Cardiac muscle cell (in vitro differentiated cells and primary cell): Measurements from ENCODE around the gene PCDH15. TPM values are rescaled to one million over a fixed set of nuclear protein-coding genes. Genes with fewer than 3 reads are reported as not detected.

ENCODE experiments used
- DNase-seq, 2 donors: peaks; one replicate each; pipeline versions ENCODE4 v3.0.0 to v3.0.0-alpha.2; 2010 to 2017; ENCODE audit warnings: low read depth in 1 of 2, low spot score in 1 of 2
- H3K27ac ChIP-seq: fragments of 200-600 bp; sonication (generic); 2 replicates; pipeline ENCODE4 v1.5.1; 2016
- H3K27me3 ChIP-seq: fragments of 200-600 bp; sonication (generic); 2 replicates; pipeline ENCODE4 v1.6.0; 2016; ENCODE audit warnings: control low read depth
- H3K36me3 ChIP-seq: fragments of 200-600 bp; sonication (generic); 2 replicates; pipeline ENCODE4 v1.5.1; 2016; ENCODE audit warnings: control low read depth
- H3K4me1 ChIP-seq: fragments of 200-600 bp; sonication (generic); 2 replicates; pipeline ENCODE4 v1.8.1; 2017; ENCODE audit warnings: low read depth, mild to moderate bottlenecking, mixed run types
- H3K4me3 ChIP-seq: fragments of 200-600 bp; sonication (generic); 2 replicates; pipeline ENCODE4 v1.5.1; 2016; ENCODE audit warnings: mild to moderate bottlenecking
- H3K9me3 ChIP-seq: fragments of 200-600 bp; sonication (generic); 2 replicates; pipeline ENCODE4 v1.5.1; 2017; ENCODE audit warnings: low read depth, mild to moderate bottlenecking, control low read depth
- CTCF ChIP-seq: IDR thresholded peaks from 2 replicates; pipeline ENCODE4 v1.5.1; 2012; ENCODE audit warnings: low read depth, mild to moderate bottlenecking, low read length
- polyA plus RNA-seq: library from polyadenylated mRNA; unstranded; fragments of >200 nt; fragmentation: Nextera tagmentation; extraction: Ambion mirVana; gene quantifications from 2 replicates; pipeline ENCODE4 v1.2.1, GENCODE V29; 2016
- total RNA-seq: library from RNA; depleted of rRNA; stranded (reverse); fragments of >200 nt; gene quantifications from 2 replicates; pipeline ENCODE4 v1.2.3, GENCODE V29; 2016

PCDH15 gene
- total and polyA plus RNA-seq, 2 experiments from 2014 or later = 0.30 TPM; not detected in 1

GRCh38 chr10:54067361-54067760 lies 733.7 kb downstream of the PCDH15 start:
- Histone ChIP-seq H3K4me1 (peaks cover 15% of the 10 kb centered on the region), H3K9me3 (no peaks in the 10 kb centered on the region), H3K27ac (no peak overlapping the region), H3K36me3 (no peaks in the 10 kb centered on the region), H3K27me3 (no peaks in the 10 kb centered on the region), H3K4me3 (no peak overlapping the region)
- DNase-seq = peak in 1 of 2 donors; percentile 11
- TF ChIP-seq CTCF = no peak

GRCh38 chr10:54066646-54067045 lies 734.4 kb downstream of the PCDH15 start:
- DNase-seq = no peak
- H3K27me3 ChIP-seq = no peaks in the 10 kb centered on the region
- no peaks in the 10 kb centered on the region for H3K9me3 ChIP-seq
- no peaks in the 10 kb centered on the region for H3K36me3 ChIP-seq
- H3K27ac ChIP-seq = no peak overlapping the region
- H3K4me3 ChIP-seq = no peak overlapping the region
- peaks cover 15% of the 10 kb centered on the region for H3K4me1 ChIP-seq
- no peak for TF ChIP-seq CTCF

GRCh38 chr10:54065106-54065505 lies 735.9 kb downstream of the PCDH15 start:
- DNase-seq = no peak
- Histone ChIP-seq H3K9me3 (no peaks in the 10 kb centered on the region), H3K27ac (no peak overlapping the region), H3K4me3 (no peak overlapping the region), H3K4me1 (peaks cover 15% of the 10 kb centered on the region), H3K36me3 (no peaks in the 10 kb centered on the region), H3K27me3 (no peaks in the 10 kb centered on the region)
- TF ChIP-seq CTCF = no peak

- no peak overlapping the region for H3K4me3 ChIP-seq
- peaks cover 15% of the 10 kb centered on the region for H3K4me1 ChIP-seq
- H3K36me3 ChIP-seq = no peaks in the 10 kb centered on the region
- H3K27me3 ChIP-seq = no peaks in the 10 kb centered on the region
- H3K9me3 ChIP-seq = no peaks in the 10 kb centered on the region
- no peak overlapping the region for H3K27ac ChIP-seq
- TF ChIP-seq CTCF = no peak
- DNase-seq = no peak
These were observed 736.8 kb downstream of the PCDH15 start for GRCh38 chr10:54064215-54064614.

- H3K27ac ChIP-seq = no peak overlapping the region
- H3K27me3 ChIP-seq = no peaks in the 10 kb centered on the region
- no peak overlapping the region for H3K4me3 ChIP-seq
- H3K36me3 ChIP-seq = no peaks in the 10 kb centered on the region
- no peak for TF ChIP-seq CTCF
- peaks cover 15% of the 10 kb centered on the region for H3K4me1 ChIP-seq
- no peak for DNase-seq
- H3K9me3 ChIP-seq = no peaks in the 10 kb centered on the region
These were observed 737.5 kb downstream of the PCDH15 start for GRCh38 chr10:54063514-54063913.

- Histone ChIP-seq H3K27ac (no peak overlapping the region), H3K9me3 (no peaks in the 10 kb centered on the region), H3K4me1 (no peaks in the 10 kb centered on the region), H3K36me3 (no peaks in the 10 kb centered on the region), H3K27me3 (no peaks in the 10 kb centered on the region), H3K4me3 (no peak overlapping the region)
- no peak for DNase-seq
- no peak for TF ChIP-seq CTCF
These were observed 740.5 kb downstream of the PCDH15 start for GRCh38 chr10:54060572-54060971.
